GM19099 (cell line): Measurements from ENCODE around the gene RAPGEFL1.

Experiments
- POLR2A ChIP-seq: IDR thresholded peaks from 3 replicates; pipeline ENCODE4 v1.6.1; 2011; ENCODE audit warnings: low read depth; ENCODE audit not compliant: insufficient read length; ENCODE audit errors: extremely low read depth

Gene RAPGEFL1

GRCh38 chr17:40167685-40168261, 9.5 kb upstream of the RAPGEFL1 start:
- no peak for TF ChIP-seq POLR2A

- TF ChIP-seq POLR2A: no peak
These were observed 8.9 kb upstream of the RAPGEFL1 start for GRCh38 chr17:40168262-40168832.

GRCh38 chr17:40170325-40170724, 6.9 kb upstream of the RAPGEFL1 start:
- TF ChIP-seq POLR2A: no peak

GRCh38 chr17:40171750-40172149, 5.5 kb upstream of the RAPGEFL1 start:
- no peak for TF ChIP-seq POLR2A

- TF ChIP-seq POLR2A: no peak
These were observed 4.0 kb upstream of the RAPGEFL1 start for GRCh38 chr17:40173091-40173777.

- no peak for TF ChIP-seq POLR2A
These were observed 3.5 kb upstream of the RAPGEFL1 start for GRCh38 chr17:40173778-40174135.

- no peak for TF ChIP-seq POLR2A
These were observed 2.8 kb upstream of the RAPGEFL1 start for GRCh38 chr17:40174514-40174913.

- no peak for TF ChIP-seq POLR2A
These were observed 1.1 kb upstream of the RAPGEFL1 start for GRCh38 chr17:40175928-40176753.

GRCh38 chr17:40176754-40177110, 538 bp upstream of the RAPGEFL1 start:
- no peak for TF ChIP-seq POLR2A

GRCh38 chr17:40178021-40178601, 841 bp downstream of the RAPGEFL1 start:
- no peak for TF ChIP-seq POLR2A

GRCh38 chr17:40178660-40179059, 1.4 kb downstream of the RAPGEFL1 start:
- no peak for TF ChIP-seq POLR2A

GRCh38 chr17:40179923-40180659, 2.8 kb downstream of the RAPGEFL1 start:
- no peak for TF ChIP-seq POLR2A

GRCh38 chr17:40180694-40181093, 3.4 kb downstream of the RAPGEFL1 start:
- TF ChIP-seq POLR2A: no peak

GRCh38 chr17:40181205-40181604, 3.9 kb downstream of the RAPGEFL1 start:
- no peak for TF ChIP-seq POLR2A

GRCh38 chr17:40182606-40183005, 5.3 kb downstream of the RAPGEFL1 start:
- TF ChIP-seq POLR2A: no peak
